SJSA1 (cell line): ENCODE results near the gene SLC25A4. TPM values are rescaled to one million over a fixed set of nuclear protein-coding genes. Genes with fewer than 3 reads are reported as not detected.
A peak's percentile ranks its signal among the peaks of the same experiment; 100 is the strongest.

Experiments used
- DNase-seq, 2 experiments: peaks; one replicate each; pipeline ENCODE4 v3.0.0-alpha.2; 2015 to 2020; ENCODE audit warnings: low spot score in 2 of 2, low read depth in 1 of 2
- H3K27ac ChIP-seq: fragments of 250-450 bp; sonication (Bioruptor Pico); 2 replicates; pipeline ENCODE4 v1.5.1; 2020; ENCODE audit warnings: mild to moderate bottlenecking, moderate library complexity
- H3K27me3 ChIP-seq: fragments of 250-450 bp; sonication (Bioruptor Pico); replicated peaks from 2 replicates; pipeline ENCODE4 v1.5.1; 2020; ENCODE audit warnings: mild to moderate bottlenecking, moderate library complexity
- H3K36me3 ChIP-seq: fragments of 250-450 bp; sonication (Bioruptor Pico); 2 replicates; pipeline ENCODE4 v1.5.1; 2020; ENCODE audit warnings: mild to moderate bottlenecking
- H3K4me1 ChIP-seq: fragments of 250-450 bp; sonication (Bioruptor Pico); replicated peaks from 2 replicates; pipeline ENCODE4 v1.6.1; 2021; ENCODE audit warnings: mild to moderate bottlenecking
- H3K4me3 ChIP-seq: fragments of 250-450 bp; sonication (Bioruptor Pico); 2 replicates; pipeline ENCODE4 v1.5.1; 2020; ENCODE audit warnings: mild to moderate bottlenecking
- H3K9me3 ChIP-seq: fragments of 250-450 bp; sonication (Bioruptor Pico); replicated peaks from 2 replicates; pipeline ENCODE4 v1.5.1; 2020; ENCODE audit warnings: mild to moderate bottlenecking
- total RNA-seq: library from RNA; depleted of rRNA; stranded (reverse); fragments of >200 nt; shearing (Covaris generic); gene quantifications from 2 replicates; pipeline ENCODE4 v1.2.3, GENCODE V29; 2014

SLC25A4 gene
- total RNA-seq, 1 experiment from 2014 or later = 13.2 TPM

DNA sequence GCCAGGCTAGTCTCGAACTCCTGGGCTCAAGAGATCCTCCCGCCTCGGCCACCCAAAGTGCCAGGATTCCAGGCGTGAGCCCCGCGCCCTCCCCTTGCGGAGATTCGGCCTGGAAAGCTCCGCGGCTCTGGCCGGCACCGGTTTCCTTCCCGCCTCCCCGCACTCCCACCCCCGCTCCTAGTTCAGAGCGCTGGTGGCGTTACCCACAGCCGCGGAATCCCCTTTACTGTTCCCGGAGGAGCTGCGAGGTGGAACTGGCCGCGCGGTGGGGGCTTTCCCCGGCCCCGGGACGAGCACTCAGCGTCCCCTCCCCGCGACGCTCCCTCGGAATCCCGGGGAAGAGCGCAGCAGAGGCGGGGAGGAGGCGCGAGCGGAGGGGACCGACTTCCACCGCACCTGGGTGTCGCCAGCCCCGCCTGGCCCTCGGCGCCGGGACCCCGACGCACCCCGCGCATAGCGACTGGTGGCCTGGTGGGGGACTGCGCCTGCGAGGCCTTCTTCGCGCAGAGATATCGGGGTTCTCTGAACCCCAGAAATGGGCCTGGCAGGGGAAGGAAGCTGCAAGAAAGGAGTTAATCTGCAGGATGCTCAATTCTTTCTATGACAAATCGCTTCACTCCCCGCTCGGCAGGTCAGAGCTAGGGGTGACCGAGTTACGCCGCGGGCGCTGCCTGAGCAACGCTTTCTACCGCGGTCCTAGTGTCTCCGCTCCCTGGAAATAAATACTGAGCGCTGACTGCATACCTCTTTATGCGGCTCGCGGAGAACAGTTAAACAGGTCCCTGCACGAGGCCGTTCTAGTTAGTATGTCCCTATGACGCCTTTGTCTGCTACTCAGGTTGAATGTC lies 14.6 kb upstream of the SLC25A4 start:
- Histone ChIP-seq H3K36me3 (no peaks in the 10 kb centered on the region), H3K9me3 (0 out of 2 replicates have a peak, but pooled peaks cover 3% of the 10 kb centered on the region)
- peak in 1 of 2 experiments; percentile 16 for DNase-seq

GRCh38 chr4:185134307-185134869 lies 8.7 kb upstream of the SLC25A4 start:
- Histone ChIP-seq H3K27ac (no peak overlapping the region), H3K4me1 (no peaks in the 10 kb centered on the region), H3K27me3 (no peaks in the 10 kb centered on the region), H3K4me3 (no peak overlapping the region), H3K9me3 (no peaks in the 10 kb centered on the region), H3K36me3 (no peaks in the 10 kb centered on the region)
- DNase-seq = peak in 1 of 2 experiments; percentile 40

More for the DNA sequence above, 14.6 kb upstream of the SLC25A4 start:
- Histone ChIP-seq H3K27ac (no peak overlapping the region), H3K4me3 (peak overlapping the region; percentile 31), H3K27me3 (peaks cover 28% of the 10 kb centered on the region), H3K4me1 (peaks cover 14% of the 10 kb centered on the region)

- H3K4me1 ChIP-seq = no peaks in the 10 kb centered on the region
- H3K4me3 ChIP-seq = no peak overlapping the region
- H3K9me3 ChIP-seq = no peaks in the 10 kb centered on the region
- peaks cover 10% of the 10 kb centered on the region; the same call in 1 of the 2 replicates for H3K27me3 ChIP-seq
- DNase-seq = no peak
- no peaks in the 10 kb centered on the region for H3K36me3 ChIP-seq
- H3K27ac ChIP-seq = no peak overlapping the region
These were observed 5.7 kb upstream of the SLC25A4 start for GRCh38 chr4:185137233-185137925.

- no peaks in the 10 kb centered on the region for H3K36me3 ChIP-seq
- H3K27ac ChIP-seq = no peak overlapping the region
- DNase-seq = no peak
- peaks cover 13% of the 10 kb centered on the region; the same call in 1 of the 2 replicates for H3K27me3 ChIP-seq
- H3K9me3 ChIP-seq = no peaks in the 10 kb centered on the region
- peaks cover 7% of the 10 kb centered on the region; the same call in 1 of the 2 replicates for H3K4me1 ChIP-seq
- no peak overlapping the region for H3K4me3 ChIP-seq
These were observed 4.9 kb upstream of the SLC25A4 start for GRCh38 chr4:185138161-185138560.

- Histone ChIP-seq H3K36me3 (no peaks in the 10 kb centered on the region), H3K27me3 (peaks cover 13% of the 10 kb centered on the region; the same call in 1 of the 2 replicates), H3K27ac (no peak overlapping the region), H3K9me3 (no peaks in the 10 kb centered on the region), H3K4me3 (no peak overlapping the region), H3K4me1 (peaks cover 8% of the 10 kb centered on the region; the same call in 1 of the 2 replicates)
- DNase-seq = no peak
These were observed 3.3 kb upstream of the SLC25A4 start for GRCh38 chr4:185139736-185140135.

- H3K4me1 ChIP-seq = peaks cover 8% of the 10 kb centered on the region; the same call in 1 of the 2 replicates
- H3K27ac ChIP-seq = no peak overlapping the region
- no peak overlapping the region for H3K4me3 ChIP-seq
- H3K36me3 ChIP-seq = no peaks in the 10 kb centered on the region
- H3K27me3 ChIP-seq = peaks cover 13% of the 10 kb centered on the region; the same call in 1 of the 2 replicates
- no peaks in the 10 kb centered on the region for H3K9me3 ChIP-seq
- DNase-seq = no peak
These were observed 1.3 kb upstream of the SLC25A4 start for GRCh38 chr4:185141777-185142176.

DNA sequence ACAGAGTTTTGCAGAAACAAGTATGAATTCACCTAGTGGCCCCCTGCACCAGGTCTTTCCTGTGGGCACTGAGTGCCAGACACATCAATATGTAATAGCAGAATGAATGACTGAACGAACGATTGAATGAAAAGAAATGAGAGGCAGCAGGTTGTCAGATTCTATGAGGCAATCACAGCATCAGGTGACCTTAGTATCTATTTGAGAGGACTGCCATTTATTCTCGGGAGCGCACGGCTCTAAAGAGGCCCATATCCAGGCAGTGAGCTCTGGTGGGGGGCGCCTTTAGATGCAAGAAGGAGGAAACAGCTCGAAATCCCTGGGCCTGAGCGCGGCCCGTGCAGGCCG lies 528 bp upstream of the SLC25A4 start:
- DNase-seq = no peak
- no peaks in the 10 kb centered on the region for H3K9me3 ChIP-seq
- H3K27me3 ChIP-seq = peaks cover 13% of the 10 kb centered on the region; the same call in 1 of the 2 replicates
- peak overlapping the region; percentile 72 for H3K4me3 ChIP-seq
- H3K27ac ChIP-seq = no peak overlapping the region
- H3K36me3 ChIP-seq = no peaks in the 10 kb centered on the region
- peaks cover 8% of the 10 kb centered on the region; the same call in 1 of the 2 replicates for H3K4me1 ChIP-seq

DNA sequence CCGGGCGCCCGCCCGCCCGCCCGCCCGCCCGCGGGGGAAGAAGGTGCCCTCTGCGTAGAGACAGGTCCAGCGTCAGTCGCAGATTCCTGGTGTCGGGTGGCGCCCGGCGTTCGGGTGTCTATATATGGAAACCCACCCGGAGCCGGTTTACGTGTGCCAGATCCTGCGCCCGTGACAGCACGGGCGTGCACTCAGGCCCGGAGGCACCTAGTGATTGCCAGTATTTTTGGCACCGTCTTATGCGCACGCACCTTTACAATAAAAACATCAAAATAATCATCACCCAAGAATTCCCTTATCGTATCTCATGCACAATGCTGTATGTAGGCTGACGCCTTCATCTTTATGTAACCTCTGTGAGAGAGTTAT lies 519 bp downstream of the SLC25A4 start:
- no peak for DNase-seq
- H3K36me3 ChIP-seq = no peaks in the 10 kb centered on the region
- no peaks in the 10 kb centered on the region for H3K9me3 ChIP-seq
- peak overlapping the region; percentile 72 for H3K4me3 ChIP-seq
- peaks cover 8% of the 10 kb centered on the region; the same call in 1 of the 2 replicates for H3K4me1 ChIP-seq
- no peak overlapping the region for H3K27ac ChIP-seq
- peaks cover 13% of the 10 kb centered on the region; the same call in 1 of the 2 replicates for H3K27me3 ChIP-seq

DNA sequence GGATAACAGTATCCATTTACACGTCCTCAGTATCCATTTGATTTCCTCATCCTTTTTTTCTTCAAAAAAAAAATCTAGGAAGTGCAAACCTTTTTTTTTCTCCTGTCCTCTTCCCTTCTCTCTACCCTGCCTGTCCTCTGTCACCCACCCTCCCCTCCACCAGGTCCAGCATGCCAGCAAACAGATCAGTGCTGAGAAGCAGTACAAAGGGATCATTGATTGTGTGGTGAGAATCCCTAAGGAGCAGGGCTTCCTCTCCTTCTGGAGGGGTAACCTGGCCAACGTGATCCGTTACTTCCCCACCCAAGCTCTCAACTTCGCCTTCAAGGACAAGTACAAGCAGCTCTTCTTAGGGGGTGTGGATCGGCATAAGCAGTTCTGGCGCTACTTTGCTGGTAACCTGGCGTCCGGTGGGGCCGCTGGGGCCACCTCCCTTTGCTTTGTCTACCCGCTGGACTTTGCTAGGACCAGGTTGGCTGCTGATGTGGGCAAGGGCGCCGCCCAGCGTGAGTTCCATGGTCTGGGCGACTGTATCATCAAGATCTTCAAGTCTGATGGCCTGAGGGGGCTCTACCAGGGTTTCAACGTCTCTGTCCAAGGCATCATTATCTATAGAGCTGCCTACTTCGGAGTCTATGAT lies 1.7 kb downstream of the SLC25A4 start:
- H3K36me3 ChIP-seq = no peaks in the 10 kb centered on the region
- DNase-seq = no peak
- no peak overlapping the region for H3K27ac ChIP-seq
- peaks cover 13% of the 10 kb centered on the region; the same call in 1 of the 2 replicates for H3K27me3 ChIP-seq
- no peak overlapping the region for H3K4me3 ChIP-seq
- H3K9me3 ChIP-seq = no peaks in the 10 kb centered on the region
- peaks cover 8% of the 10 kb centered on the region; the same call in 1 of the 2 replicates for H3K4me1 ChIP-seq

GRCh38 chr4:185145572-185145971 lies 2.5 kb downstream of the SLC25A4 start:
- Histone ChIP-seq H3K4me1 (peaks cover 8% of the 10 kb centered on the region; the same call in 1 of the 2 replicates), H3K27ac (no peak overlapping the region), H3K9me3 (no peaks in the 10 kb centered on the region), H3K36me3 (no peaks in the 10 kb centered on the region), H3K27me3 (peaks cover 13% of the 10 kb centered on the region; the same call in 1 of the 2 replicates), H3K4me3 (no peak overlapping the region)
- no peak for DNase-seq

GRCh38 chr4:185149392-185149791 lies 6.3 kb downstream of the SLC25A4 start:
- Histone ChIP-seq H3K36me3 (peaks cover 5% of the 10 kb centered on the region), H3K9me3 (no peaks in the 10 kb centered on the region), H3K4me1 (no peaks in the 10 kb centered on the region), H3K27me3 (no peaks in the 10 kb centered on the region), H3K27ac (no peak overlapping the region), H3K4me3 (no peak overlapping the region)
- DNase-seq = no peak

DNA sequence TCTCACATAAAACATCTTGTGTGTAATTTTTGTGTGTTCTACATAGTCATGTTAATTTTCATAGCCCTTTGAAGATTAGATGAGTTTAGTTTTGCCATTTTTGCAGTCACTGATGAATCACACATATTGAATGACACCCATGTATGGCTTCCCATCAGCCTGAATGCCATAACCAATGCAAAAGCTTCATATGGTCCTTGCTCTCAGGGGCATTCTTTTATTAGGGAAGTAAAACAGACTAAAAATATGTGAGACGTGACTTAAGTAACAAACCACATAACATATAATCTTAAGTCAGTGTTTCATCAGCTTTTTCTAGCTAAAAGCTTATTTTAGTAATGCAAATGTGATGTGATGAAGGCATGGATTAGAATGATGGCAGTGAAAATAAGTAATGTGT lies 8.2 kb downstream of the SLC25A4 start:
- H3K4me3 ChIP-seq = no peak overlapping the region
- no peak for DNase-seq
- no peak overlapping the region for H3K27ac ChIP-seq
- H3K36me3 ChIP-seq = peaks cover 5% of the 10 kb centered on the region
- no peaks in the 10 kb centered on the region for H3K4me1 ChIP-seq
- H3K27me3 ChIP-seq = no peaks in the 10 kb centered on the region
- no peaks in the 10 kb centered on the region for H3K9me3 ChIP-seq

DNA sequence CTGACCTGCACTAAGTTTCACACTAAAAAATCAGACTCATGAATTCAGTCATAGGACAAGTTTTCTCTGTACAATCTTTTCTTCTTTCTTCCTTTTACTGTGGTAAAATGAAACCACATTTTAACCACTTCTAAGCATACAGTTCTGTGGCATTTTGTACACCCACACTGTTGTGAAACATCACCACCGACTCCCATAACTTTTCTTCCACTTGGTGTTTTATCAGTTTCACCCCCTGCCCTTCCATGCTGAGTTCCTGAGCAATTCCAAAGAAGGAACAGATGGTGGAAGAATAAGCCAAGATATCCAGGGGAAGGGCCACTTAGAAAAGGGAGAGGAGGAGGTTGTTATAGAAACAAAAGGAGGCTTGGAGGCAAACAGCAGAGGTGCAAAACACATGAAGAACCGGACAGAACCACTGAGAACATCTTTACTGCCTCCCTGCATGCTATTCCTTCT lies 22.6 kb downstream of the SLC25A4 start:
- no peak overlapping the region for H3K4me3 ChIP-seq
- no peaks in the 10 kb centered on the region for H3K9me3 ChIP-seq
- H3K4me1 ChIP-seq = 0 out of 2 replicates have a peak, but pooled peaks cover 5% of the 10 kb centered on the region
- peaks cover 21% of the 10 kb centered on the region for H3K36me3 ChIP-seq
- no peak overlapping the region for H3K27ac ChIP-seq
- H3K27me3 ChIP-seq = no peaks in the 10 kb centered on the region
- no peak for DNase-seq
